ENCODE results near the gene RNASE1.
"Not testable (repeated sequence)": the region's sequence is repeated elsewhere in the genome, so short reads cannot be mapped to it uniquely, and the experiment has no call there.

Gene RNASE1

DNA sequence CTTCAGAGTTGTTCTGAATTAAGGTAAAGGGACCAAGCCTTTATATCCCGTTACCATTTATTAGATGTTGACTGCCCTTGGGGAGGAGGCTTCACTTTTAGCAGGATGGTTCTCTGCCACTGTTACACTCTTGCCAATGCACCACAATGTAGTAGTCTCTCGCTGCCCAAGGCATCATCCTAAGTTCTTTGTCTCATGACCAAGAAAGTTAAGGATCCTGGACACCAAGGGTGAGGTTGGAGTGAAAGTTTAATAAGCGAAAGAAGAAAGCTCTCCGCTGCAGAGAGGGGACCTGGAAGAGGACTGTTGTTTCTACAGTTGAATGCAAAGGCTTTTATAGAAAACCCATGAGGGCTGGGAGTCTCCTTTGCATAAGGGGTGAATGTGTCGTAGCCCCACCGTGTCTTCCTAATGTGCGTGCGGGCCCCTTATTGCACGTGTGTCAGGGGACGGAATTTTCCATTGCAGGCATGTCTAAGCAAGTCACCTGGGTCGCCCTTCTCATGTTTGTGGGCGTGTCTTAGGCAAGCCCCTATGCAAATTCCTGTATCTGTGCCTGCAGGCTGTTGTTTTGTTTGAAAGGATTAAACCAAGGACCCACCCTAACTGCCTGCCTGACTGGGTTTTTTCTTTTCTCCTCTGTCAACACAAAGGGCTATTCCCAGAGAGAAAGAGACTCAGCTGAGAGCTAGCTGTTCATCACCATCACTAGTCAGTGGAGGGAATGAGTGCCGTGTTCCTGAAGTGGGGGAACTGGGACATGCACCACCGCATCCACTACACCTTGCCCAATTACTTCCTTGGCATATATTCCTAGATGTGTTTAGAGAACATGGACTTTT, 17.6 kb upstream of the RNASE1 start:
- peaks cover 5% of the 10 kb centered on the region for H3K4me1 Mint-ChIP-seq
- no peak for ATAC-seq
- H3K36me3 Mint-ChIP-seq, result no peaks in the 10 kb centered on the region
- no peak for DNase-seq (ENCODE audit: low spot score in 2 of 2)
- H3K4me3 Mint-ChIP-seq, result no peak overlapping the region
- no peak overlapping the region for H3K27ac Mint-ChIP-seq
- no peaks in the 10 kb centered on the region for H3K9me3 Mint-ChIP-seq

DNA sequence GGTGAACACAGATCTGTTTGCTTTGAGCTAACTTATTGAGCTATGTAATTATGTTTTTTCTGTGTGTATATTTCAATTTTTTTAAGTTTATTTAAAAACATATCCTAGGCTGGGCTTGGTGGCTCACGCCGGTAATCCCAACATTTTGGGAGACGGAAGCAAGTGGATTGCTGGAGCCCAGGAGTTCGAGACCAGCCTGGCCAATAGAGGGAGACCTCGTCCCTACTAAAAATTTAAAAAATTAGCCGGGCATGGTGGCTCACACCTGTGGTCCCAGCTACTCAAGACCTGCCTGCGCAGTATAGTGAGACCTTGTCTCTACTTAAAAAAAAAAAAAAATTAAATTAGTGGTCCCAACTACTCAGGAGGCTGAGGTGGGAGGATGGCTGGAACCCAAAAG, 16.2 kb upstream of the RNASE1 start:
- DNase-seq (ENCODE audit: low spot score in 2 of 2) (no peak), ATAC-seq (no peak)
- Mint-ChIP-seq H3K4me1 (peaks cover 5% of the 10 kb centered on the region), H3K9me3 (no peaks in the 10 kb centered on the region), H3K36me3 (no peaks in the 10 kb centered on the region), H3K27ac (no peak overlapping the region), H3K4me3 (no peak overlapping the region)

DNA sequence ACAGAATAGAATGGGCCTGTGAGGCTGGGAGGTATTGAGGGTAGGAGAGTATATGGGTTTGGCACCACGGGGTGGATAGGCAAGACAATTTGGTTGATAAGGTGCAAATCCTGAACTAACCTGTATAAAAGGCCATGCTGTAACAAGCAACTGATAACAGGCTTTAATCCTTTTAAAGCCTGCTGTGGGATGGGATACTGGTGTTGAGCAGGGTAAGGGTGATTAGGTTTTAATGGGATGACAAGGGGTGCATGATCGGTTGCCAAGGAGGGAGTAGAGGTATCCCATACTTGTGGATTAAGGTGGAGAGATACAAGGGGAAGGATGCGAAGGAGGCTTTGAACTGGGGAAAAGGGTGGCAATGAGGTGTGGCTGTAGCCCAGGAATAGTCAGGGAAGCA, 13.3 kb upstream of the RNASE1 start:
- not testable (repeated sequence) for H3K4me1 Mint-ChIP-seq; DNase-seq (ENCODE audit: low spot score in 2 of 2); H3K4me3 Mint-ChIP-seq; H3K27ac Mint-ChIP-seq; H3K9me3 Mint-ChIP-seq; ATAC-seq; H3K36me3 Mint-ChIP-seq

DNA sequence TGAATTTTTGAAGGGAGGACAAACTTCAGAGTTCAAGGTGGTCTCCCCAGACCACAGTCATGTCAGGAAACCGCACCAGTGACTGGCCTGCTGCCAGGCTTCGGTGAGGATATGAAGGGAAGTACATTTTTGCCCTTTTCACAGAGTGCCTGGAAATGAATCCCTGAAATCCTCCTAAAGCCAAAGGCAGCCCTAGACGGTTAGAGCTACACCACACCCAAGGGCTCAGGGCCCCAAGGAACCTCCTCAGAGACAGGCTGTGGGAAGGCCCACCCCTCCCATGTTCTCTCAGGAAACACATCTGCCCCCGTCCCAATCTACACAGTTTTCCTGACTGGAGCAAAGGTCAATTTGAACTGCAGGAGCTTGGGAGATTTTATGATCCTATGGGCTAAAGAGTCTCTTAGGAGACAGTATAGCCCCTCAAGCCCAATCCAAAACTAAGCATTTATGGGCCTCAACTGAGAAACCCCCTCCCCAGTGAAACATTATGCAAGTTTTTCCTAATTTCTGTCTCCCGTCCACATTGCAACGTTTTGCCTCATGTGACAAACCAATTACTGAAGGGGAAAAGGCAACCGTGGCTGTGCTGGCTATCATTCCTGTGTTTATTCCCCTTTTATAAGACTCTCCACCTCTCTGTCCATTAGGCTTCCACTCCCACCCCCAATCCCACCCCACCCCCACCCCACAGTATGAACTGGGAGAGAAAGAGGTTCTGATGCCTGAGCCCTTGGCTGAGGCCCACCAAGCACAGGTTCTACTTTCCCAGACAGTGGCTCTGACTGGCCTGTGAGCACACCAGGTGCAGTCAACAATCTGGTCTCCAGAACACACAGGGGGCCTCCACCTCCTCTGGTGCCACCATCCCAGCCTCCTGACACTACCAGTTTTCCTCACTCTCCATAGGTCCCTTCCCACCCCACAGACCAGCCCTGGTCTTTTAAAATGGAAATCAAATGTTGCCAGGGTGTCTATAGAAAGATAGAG, 9.6 kb upstream of the RNASE1 start:
- H3K4me1 Mint-ChIP-seq, result peaks cover 5% of the 10 kb centered on the region
- no peak overlapping the region for H3K27ac Mint-ChIP-seq
- DNase-seq (ENCODE audit: low spot score in 2 of 2) (no peak), ATAC-seq (no peak)
- H3K4me3 Mint-ChIP-seq, result no peak overlapping the region
- no peaks in the 10 kb centered on the region for H3K9me3 Mint-ChIP-seq
- no peaks in the 10 kb centered on the region for H3K36me3 Mint-ChIP-seq

DNA sequence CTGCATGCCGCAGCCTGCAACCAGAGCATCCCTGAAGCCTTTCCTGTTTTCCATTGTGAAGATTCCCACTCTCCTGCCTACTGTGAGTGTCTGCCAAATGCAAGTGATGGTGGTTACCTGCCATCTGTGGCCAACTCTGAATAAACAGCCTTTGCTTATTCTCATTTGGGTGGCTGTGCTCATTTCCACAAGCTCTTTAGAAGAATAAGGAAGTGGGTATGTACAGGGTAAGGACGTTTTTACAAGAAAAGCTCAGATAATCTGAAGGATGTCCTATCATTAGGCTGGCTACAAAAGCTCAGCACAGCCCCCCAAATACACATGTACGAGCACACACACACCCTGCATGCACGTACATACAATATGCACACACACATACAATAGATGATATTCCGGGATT, 7.3 kb upstream of the RNASE1 start:
- no peak for ATAC-seq
- no peak for DNase-seq (ENCODE audit: low spot score in 2 of 2)

DNA sequence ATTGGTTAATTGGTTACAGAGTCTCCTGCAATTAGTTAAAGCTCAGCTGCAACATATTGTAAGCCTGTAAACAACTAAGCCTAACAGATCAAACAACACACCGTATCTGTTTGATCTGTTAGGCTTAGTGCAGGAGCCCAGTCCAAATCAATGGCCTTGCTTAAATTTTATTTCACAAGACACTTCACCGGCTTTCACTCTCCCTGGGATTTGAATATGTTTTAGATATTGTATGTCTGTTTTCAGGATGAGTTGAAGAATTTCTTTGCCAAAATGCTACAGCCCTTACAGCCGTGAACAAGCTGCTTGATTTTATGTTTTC, 5.5 kb upstream of the RNASE1 start:
- ATAC-seq (no peak), DNase-seq (ENCODE audit: low spot score in 2 of 2) (no peak)
- H3K4me1 Mint-ChIP-seq, result no peaks in the 10 kb centered on the region
- no peak overlapping the region for H3K4me3 Mint-ChIP-seq
- H3K9me3 Mint-ChIP-seq, result no peaks in the 10 kb centered on the region
- no peak overlapping the region for H3K27ac Mint-ChIP-seq
- no peaks in the 10 kb centered on the region for H3K36me3 Mint-ChIP-seq

More for the DNA sequence above, 7.3 kb upstream of the RNASE1 start:
- no peak overlapping the region for H3K27ac Mint-ChIP-seq
- H3K9me3 Mint-ChIP-seq, result no peaks in the 10 kb centered on the region
- H3K4me3 Mint-ChIP-seq, result no peak overlapping the region
- H3K36me3 Mint-ChIP-seq, result no peaks in the 10 kb centered on the region
- H3K4me1 Mint-ChIP-seq, result no peaks in the 10 kb centered on the region

DNA sequence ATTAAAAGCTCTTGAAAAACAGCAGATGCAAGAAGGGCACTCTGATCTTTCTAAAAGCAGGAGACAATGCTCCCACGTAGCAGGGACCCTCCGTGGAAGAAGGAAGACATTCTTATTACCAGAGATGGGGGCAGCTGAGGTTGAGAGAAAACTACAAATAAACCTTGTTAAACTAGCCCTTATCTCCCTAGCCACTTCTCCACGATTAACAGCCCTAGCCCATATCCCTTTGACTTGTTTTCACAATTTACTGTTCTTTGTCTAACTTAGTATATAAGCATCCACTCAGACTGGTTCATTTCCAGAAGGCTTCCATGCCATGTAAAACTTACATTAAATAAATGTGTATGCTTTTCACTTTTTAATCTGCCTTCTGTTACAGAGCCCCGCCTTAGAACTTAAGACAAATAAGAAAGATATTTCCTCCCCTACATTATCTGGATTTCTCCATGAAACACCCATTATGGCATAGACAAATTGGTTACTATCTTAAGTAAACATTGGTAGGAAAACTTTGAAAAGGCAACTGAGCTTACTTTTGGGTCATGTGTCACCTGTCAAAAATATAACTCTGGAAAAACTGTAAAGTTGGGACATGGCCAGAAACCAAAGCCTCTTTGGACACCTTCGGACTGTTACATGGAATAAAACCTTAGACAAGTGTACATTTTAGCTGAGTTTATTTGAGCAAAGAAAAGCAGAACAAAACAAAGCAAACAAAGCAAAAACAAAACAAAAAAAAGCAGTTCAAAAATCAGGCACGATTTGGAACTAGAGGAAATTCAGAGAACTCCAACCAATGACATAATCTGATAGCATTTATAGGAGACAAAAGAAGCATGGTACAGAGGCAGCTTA, 4.9 kb upstream of the RNASE1 start:
- DNase-seq (ENCODE audit: low spot score in 2 of 2) (no peak), ATAC-seq (no peak)
- H3K4me3 Mint-ChIP-seq, result no peak overlapping the region
- no peaks in the 10 kb centered on the region for H3K36me3 Mint-ChIP-seq
- no peak overlapping the region for H3K27ac Mint-ChIP-seq
- no peaks in the 10 kb centered on the region for H3K9me3 Mint-ChIP-seq
- H3K4me1 Mint-ChIP-seq, result no peaks in the 10 kb centered on the region

DNA sequence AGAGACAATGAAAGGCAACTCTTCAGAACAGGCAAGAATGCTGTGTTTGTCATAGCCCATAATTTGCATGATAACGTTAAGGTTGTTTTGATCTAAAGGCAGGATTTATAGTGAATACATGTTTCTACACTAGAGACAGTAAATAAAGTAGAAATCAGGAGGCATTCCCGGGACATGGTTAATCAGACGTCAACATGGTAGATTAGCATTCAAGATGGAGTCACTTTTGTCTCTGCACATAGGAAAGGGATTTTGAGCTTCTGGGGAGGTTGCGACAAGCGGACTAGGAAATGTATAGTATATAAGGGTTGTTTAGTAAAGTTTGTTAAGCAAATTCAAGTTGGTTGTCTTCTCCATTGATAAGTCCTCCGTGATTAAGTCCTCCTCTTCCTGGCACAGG, 2.8 kb upstream of the RNASE1 start:
- no peaks in the 10 kb centered on the region for H3K36me3 Mint-ChIP-seq
- no peak for ATAC-seq
- H3K4me3 Mint-ChIP-seq, result no peak overlapping the region
- DNase-seq (ENCODE audit: low spot score in 2 of 2), result no peak
- H3K27ac Mint-ChIP-seq, result no peak overlapping the region
- no peaks in the 10 kb centered on the region for H3K9me3 Mint-ChIP-seq
- H3K4me1 Mint-ChIP-seq, result peaks cover 14% of the 10 kb centered on the region

DNA sequence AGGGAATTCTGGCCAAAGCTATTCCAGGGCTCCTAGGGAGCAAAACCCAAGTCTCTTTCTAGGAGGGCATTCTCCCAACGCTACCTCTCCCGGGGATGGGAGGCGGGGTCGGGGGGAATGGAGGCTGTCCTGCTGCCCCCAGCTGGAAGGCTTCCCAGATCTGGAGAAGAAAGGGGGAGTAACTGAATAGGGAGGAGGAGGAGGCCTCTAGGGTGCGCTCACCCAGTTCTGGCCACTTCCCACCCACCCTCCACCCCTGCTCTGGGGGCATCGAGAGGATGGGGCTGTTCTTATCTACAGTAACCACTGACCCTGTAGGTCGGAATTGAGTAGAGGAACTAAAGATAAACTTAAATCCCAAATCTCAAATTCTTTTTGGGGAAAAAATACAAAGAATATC, 579 bp upstream of the RNASE1 start:
- no peaks in the 10 kb centered on the region for H3K9me3 Mint-ChIP-seq
- DNase-seq (ENCODE audit: low spot score in 2 of 2) (no peak), ATAC-seq (no peak)
- H3K27ac Mint-ChIP-seq, result no peak overlapping the region
- H3K36me3 Mint-ChIP-seq, result no peaks in the 10 kb centered on the region
- no peak overlapping the region for H3K4me3 Mint-ChIP-seq
- H3K4me1 Mint-ChIP-seq, result peaks cover 14% of the 10 kb centered on the region

DNA sequence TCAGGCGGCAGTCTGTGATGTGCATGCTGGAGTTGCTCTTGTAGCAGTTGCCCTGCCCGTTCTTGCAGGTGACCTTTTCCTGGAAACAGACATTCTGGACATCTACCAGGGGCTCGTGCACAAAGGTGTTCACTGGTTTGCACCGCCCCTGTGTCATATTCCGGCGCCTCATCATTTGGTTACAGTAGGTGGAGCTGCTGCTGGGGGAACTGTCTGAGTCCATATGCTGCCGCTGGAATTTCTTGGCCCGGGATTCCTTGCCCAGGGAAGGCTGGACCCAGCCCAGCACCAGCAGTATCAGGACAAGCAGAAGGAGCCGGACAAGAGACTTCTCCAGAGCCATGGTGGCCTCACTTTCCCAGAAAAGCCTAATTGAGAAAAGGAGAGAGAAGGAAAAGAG, 918 bp downstream of the RNASE1 start:
- Mint-ChIP-seq H3K36me3 (no peaks in the 10 kb centered on the region), H3K4me3 (no peak overlapping the region), H3K4me1 (peaks cover 14% of the 10 kb centered on the region), H3K9me3 (no peaks in the 10 kb centered on the region), H3K27ac (no peak overlapping the region)
- DNase-seq (ENCODE audit: low spot score in 2 of 2) (no peak), ATAC-seq (no peak)

DNA sequence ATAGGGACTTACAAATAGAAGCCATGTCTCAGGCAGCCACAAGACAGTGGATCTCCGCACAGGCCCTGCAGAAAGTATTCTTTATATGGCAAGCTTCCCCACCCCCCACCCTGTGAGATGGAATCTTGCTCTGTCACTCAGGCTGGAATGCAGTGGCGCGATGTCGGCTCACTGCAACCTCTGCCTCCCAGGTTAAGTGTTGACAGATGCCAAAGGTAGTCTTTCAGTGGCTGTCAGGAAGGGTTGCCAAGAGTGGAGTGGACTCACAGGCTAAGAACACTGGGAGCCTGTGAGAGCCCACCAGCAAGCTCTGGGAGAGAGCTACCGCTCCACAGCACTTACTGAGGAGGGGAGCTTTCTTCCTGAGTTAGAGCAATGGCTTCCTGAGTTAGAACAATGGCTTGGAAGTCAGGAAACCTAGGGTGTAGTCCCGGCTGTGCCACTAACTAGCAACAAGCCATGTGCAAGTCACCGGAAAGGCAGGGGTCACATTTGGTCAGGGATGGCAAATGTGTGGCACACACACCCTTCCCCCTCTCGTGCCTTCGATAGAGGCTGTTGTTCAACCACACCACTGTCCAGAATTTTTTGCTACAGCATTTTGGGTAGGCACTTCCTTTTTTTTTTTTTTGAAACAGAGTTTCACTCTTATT, 2.6 kb downstream of the RNASE1 start:
- ATAC-seq, result no peak
- Mint-ChIP-seq H3K4me3 (no peak overlapping the region), H3K27ac (no peak overlapping the region), H3K9me3 (no peaks in the 10 kb centered on the region), H3K4me1 (peaks cover 14% of the 10 kb centered on the region), H3K36me3 (no peaks in the 10 kb centered on the region)
- no peak for DNase-seq (ENCODE audit: low spot score in 2 of 2)

DNA sequence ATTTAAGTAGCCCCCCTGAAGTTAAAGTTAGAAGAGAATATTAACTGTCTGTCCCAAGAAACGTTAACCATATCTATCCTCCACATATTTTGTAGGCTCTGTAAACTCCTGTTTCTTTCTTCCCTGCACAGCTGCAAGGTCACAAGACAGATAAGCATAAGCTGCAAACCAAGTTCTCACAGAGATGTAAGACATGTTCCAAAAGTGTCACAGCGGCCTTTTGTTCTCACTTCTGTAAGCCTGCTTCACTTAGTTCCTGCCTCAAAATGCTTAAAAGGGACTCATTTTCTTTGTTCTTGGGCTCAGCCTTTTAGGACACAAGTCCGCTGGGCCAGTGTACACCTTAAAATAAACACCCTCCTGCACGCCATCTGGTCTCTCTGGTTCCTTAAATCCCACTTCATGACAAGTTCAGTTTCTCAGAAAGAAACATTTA, 3.2 kb downstream of the RNASE1 start:
- Mint-ChIP-seq H3K4me3 (no peak overlapping the region), H3K9me3 (no peaks in the 10 kb centered on the region), H3K27ac (no peak overlapping the region), H3K36me3 (no peaks in the 10 kb centered on the region), H3K4me1 (peaks cover 14% of the 10 kb centered on the region)
- DNase-seq (ENCODE audit: low spot score in 2 of 2), result no peak
- ATAC-seq, result no peak

DNA sequence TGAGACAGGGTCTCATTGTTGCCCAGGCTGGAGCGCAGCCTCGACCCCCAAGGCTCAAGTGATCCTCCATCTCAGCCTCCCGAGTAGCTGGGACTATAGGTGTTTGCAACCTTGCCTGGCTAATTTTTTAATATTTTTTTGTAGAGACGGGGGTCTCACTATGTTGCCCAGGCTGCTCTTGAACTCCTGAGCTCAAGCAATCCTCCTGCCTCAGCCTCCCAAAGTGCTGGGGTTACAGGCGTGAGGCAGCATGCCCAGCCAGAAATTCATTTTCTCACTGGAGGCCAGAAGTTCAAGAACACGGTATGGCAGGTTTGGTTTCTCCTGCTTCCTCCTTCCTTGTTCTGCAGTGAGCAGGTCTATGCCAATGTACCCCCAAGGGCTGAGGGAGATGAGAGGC, 3.7 kb downstream of the RNASE1 start:
- no peak overlapping the region for H3K27ac Mint-ChIP-seq
- DNase-seq (ENCODE audit: low spot score in 2 of 2) (no peak), ATAC-seq (no peak)
- H3K4me3 Mint-ChIP-seq, result no peak overlapping the region
- H3K4me1 Mint-ChIP-seq, result peaks cover 14% of the 10 kb centered on the region
- no peaks in the 10 kb centered on the region for H3K36me3 Mint-ChIP-seq
- no peaks in the 10 kb centered on the region for H3K9me3 Mint-ChIP-seq

DNA sequence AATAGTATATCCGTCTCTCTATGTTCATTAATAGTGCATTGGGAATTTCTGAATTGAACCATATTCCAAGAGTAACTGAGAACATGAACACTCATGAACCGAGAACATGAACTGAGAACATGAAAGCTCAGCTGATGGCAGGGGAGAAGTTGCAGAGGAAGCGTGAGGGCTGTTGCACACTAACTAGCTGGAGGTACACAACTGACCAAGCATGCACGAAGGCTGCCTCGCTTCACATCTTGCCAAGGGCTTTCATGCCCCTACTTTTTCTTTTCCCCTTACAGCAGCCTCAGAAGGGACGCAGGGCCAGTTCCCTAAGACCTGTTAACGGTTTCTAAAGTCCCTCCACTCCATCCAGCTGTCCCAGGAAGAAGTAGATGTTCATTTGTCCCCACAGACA, 4.3 kb downstream of the RNASE1 start:
- H3K36me3 Mint-ChIP-seq, result no peaks in the 10 kb centered on the region
- no peaks in the 10 kb centered on the region for H3K9me3 Mint-ChIP-seq
- no peak overlapping the region for H3K27ac Mint-ChIP-seq
- ATAC-seq (no peak), DNase-seq (ENCODE audit: low spot score in 2 of 2) (no peak)
- peaks cover 14% of the 10 kb centered on the region for H3K4me1 Mint-ChIP-seq
- H3K4me3 Mint-ChIP-seq, result no peak overlapping the region

DNA sequence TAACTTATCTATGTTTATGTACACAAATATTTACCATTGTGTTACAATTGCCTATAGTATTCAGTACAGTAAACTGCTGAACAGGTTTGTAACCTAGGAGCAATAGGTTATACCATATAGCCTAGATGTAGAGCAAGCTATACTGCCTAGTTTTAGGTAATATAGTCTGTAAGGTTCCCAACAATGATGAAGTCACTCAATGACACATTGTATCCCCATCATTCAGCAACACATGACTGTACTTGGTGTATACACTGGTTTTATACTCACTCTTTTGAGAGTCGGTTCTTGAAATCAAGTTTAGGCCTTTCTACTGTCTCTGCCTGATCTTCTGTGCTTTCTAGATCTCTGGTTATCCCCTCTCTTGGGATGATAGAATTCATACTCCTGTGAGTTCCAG, 5.5 kb downstream of the RNASE1 start:
- H3K9me3 Mint-ChIP-seq, result no peaks in the 10 kb centered on the region
- DNase-seq (ENCODE audit: low spot score in 2 of 2) (no peak), ATAC-seq (no peak)
- no peaks in the 10 kb centered on the region for H3K36me3 Mint-ChIP-seq
- peaks cover 12% of the 10 kb centered on the region for H3K4me1 Mint-ChIP-seq
- H3K4me3 Mint-ChIP-seq, result no peak overlapping the region
- H3K27ac Mint-ChIP-seq, result no peak overlapping the region

All from stimulated activated effector memory CD8-positive, alpha-beta T cell treated with anti-CD3 and anti-CD28 coated beads, Interleukin-12 subunit alpha, Interleukin-12 subunit beta, amount 100 ng/mL, for 72 hours (primary cell).